HL-60 (cell line): ENCODE data around the gene TGM1.

Experiments used
- DNase-seq, 2 experiments: peaks; one replicate each; pipeline ENCODE4 v3.0.0-alpha.2; 2010 to 2020; ENCODE audit warnings: low read depth in 1 of 2, low spot score in 1 of 2
- H3K27ac ChIP-seq: fragments of 250-450 bp; sonication (Bioruptor Pico); replicated peaks from 2 replicates; pipeline ENCODE4 v1.5.1; 2020; ENCODE audit warnings: mild to moderate bottlenecking, moderate library complexity
- H3K27me3 ChIP-seq: fragments of 250-450 bp; sonication (Bioruptor Pico); 2 replicates; pipeline ENCODE4 v1.5.1; 2021; ENCODE audit warnings: mild to moderate bottlenecking, moderate library complexity; ENCODE audit not compliant: insufficient read depth, poor library complexity, severe bottlenecking
- H3K4me3 ChIP-seq: replicated peaks from 2 replicates; pipeline ENCODE4 v1.5.1; 2011; ENCODE audit warnings: mild to moderate bottlenecking, control low read depth, low read length; ENCODE audit not compliant: insufficient read depth
- CTCF ChIP-seq: IDR thresholded peaks from one replicate; pipeline ENCODE4 v1.5.1; 2011; ENCODE audit warnings: low read length, control low read depth, inconsistent platforms; ENCODE audit not compliant: insufficient read depth
- GABPA ChIP-seq: IDR thresholded peaks from 2 replicates; pipeline ENCODE4 v1.6.1; 2012; ENCODE audit warnings: low read depth
- POLR2AphosphoS5 ChIP-seq: IDR thresholded peaks from 2 replicates; pipeline ENCODE4 v1.6.1; 2012; ENCODE audit warnings: low read depth
- REST ChIP-seq: IDR thresholded peaks from 2 replicates; pipeline ENCODE4 v1.6.1; 2012; ENCODE audit warnings: low read depth; ENCODE audit not compliant: insufficient replicate concordance
- SPI1 ChIP-seq: IDR thresholded peaks from 2 replicates; pipeline ENCODE4 v1.6.1; 2012; ENCODE audit warnings: low read depth, mild to moderate bottlenecking, borderline replicate concordance

TGM1 gene

GRCh38 chr14:24280797-24281460, 18.0 kb upstream of the TGM1 start:
- TF ChIP-seq POLR2AphosphoS5 (no peak), SPI1 (no peak), GABPA (no peak), REST (no peak), CTCF (no peak)
- H3K27me3 ChIP-seq: no peaks in the 10 kb centered on the region
- DNase-seq: no peak
- H3K27ac ChIP-seq: peak overlapping the region; percentile 9; the same call in 1 of the 2 replicates
- no peak overlapping the region for H3K4me3 ChIP-seq

- TF ChIP-seq CTCF (peak; percentile 29), REST (no peak)
- Histone ChIP-seq H3K4me3 (no peak overlapping the region), H3K27ac (peak overlapping the region; percentile 47), H3K27me3 (no peaks in the 10 kb centered on the region)
- DNase-seq: peak in 1 of 2 experiments; percentile 70
Measured at GRCh38 chr14:24279301-24280186, 16.6 kb upstream of the TGM1 start.

GRCh38 chr14:24278424-24278823, 15.4 kb upstream of the TGM1 start:
- Histone ChIP-seq H3K4me3 (no peak overlapping the region), H3K27me3 (no peaks in the 10 kb centered on the region), H3K27ac (peak overlapping the region; percentile 47)
- TF ChIP-seq POLR2AphosphoS5: no peak
- TF ChIP-seq GABPA: no peak
- no peak for TF ChIP-seq SPI1
- no peak for TF ChIP-seq REST
- TF ChIP-seq CTCF: no peak
- no peak for DNase-seq
